K562 (cell line): ENCODE data around the gene DUSP10. TPM values are rescaled to one million over a fixed set of nuclear protein-coding genes. Genes with fewer than 3 reads are reported as not detected.

ENCODE experiments used
- ATAC-seq: fragments of 200-7000 bp; cut with Tn5 transposase; 3 replicates; pipeline ENCODE4 v1.9.1; 2020; ENCODE audit warnings: moderate library complexity
- BruUV-seq: library from RNA; stranded (reverse); fragments of 400-500 nt; replicated peaks from 2 replicates; lab custom pipeline; 2021; lab: Mats Ljungman, UMichigan
- CTCF ChIA-PET: fragments of 300-600 bp; formaldehyde crosslinking; extraction: SDS; loops from one replicate; lab custom pipeline; 2021; ENCODE audit warnings: low intra/inter-chr PET ratio; lab: Yijun Ruan, JAX
- POLR2A ChIA-PET: fragments of 300-600, 350-650 bp; sonication (Branson Sonifier 250); formaldehyde crosslinking; extraction: SDS; loops from one replicate; lab custom pipeline; 2021; ENCODE audit warnings: antibody characterized with exemption, inconsistent platforms; lab: Yijun Ruan, JAX
- DNase-seq, 4 experiments: peaks; one replicate each; pipeline versions ENCODE4 v3.0.0 to v3.0.0-alpha.2; 2011 to 2018; ENCODE audit warnings: low spot score in 3 of 4, mixed read lengths in 3 of 4; ENCODE audit errors: extremely low read depth in 1 of 4
- FAIRE-seq: peaks from 2 replicates; lab custom pipeline; 2011; peaks lifted over from hg19 to GRCh38; lab: Jason Lieb, UNC
- H2AFZ ChIP-seq: 2 replicates; pipeline ENCODE4 v1.6.0; 2011; ENCODE audit warnings: low read depth, low read length, control low read depth, inconsistent platforms
- H3K27ac ChIP-seq: fragments of 200-600 bp; 3 replicates; pipeline ENCODE4 v1.8.0; 2011; ENCODE audit warnings: low read depth, mild to moderate bottlenecking, control low read depth, inconsistent platforms, low read length, moderate library complexity, mixed read lengths; ENCODE audit errors: extremely low read depth
- H3K27me3 ChIP-seq, 2 experiments: fragments of 300-600 bp in 1 of 2; 2 replicates in 1 of 2; 3 replicates in 1 of 2; pipeline versions ENCODE4 v1.6.0 to v1.8.0; 2011; ENCODE audit warnings: inconsistent platforms in 2 of 2, low read length in 2 of 2, mild to moderate bottlenecking in 1 of 2, mixed read lengths in 1 of 2, moderate library complexity in 1 of 2; ENCODE audit not compliant: control insufficient read depth in 2 of 2, insufficient read depth in 2 of 2
- H3K36me3 ChIP-seq: fragments of 300-600 bp; 3 replicates; pipeline ENCODE4 v1.8.0; 2011; ENCODE audit warnings: mild to moderate bottlenecking, low read length, inconsistent platforms; ENCODE audit not compliant: control insufficient read depth, insufficient read depth
- H3K4me1 ChIP-seq, 2 experiments: fragments of 200-600 bp in 1 of 2; replicated peaks in 1 of 2; 2 replicates in 1 of 2; 3 replicates in 1 of 2; pipeline versions ENCODE4 v1.5.1 to v1.8.0; 2011; ENCODE audit warnings: inconsistent platforms in 2 of 2, low read length in 2 of 2, mild to moderate bottlenecking in 1 of 2, mixed read lengths in 1 of 2, moderate library complexity in 1 of 2; ENCODE audit not compliant: control insufficient read depth in 2 of 2, insufficient read depth in 2 of 2
- H3K4me2 ChIP-seq: 2 replicates; pipeline ENCODE4 v1.6.1; 2011; ENCODE audit warnings: low read length, control low read depth, inconsistent platforms, mixed read lengths; ENCODE audit not compliant: insufficient read depth
- H3K4me3 ChIP-seq: fragments of 200-600 bp; sonication (generic), shearing (Covaris generic); 2 replicates; pipeline ENCODE4 v1.5.1; 2016; ENCODE audit warnings: control low read depth, inconsistent platforms
- H3K79me2 ChIP-seq: fragments of 200-600 bp; 3 replicates; pipeline ENCODE4 v1.8.0; 2011; ENCODE audit warnings: low read length, inconsistent platforms; ENCODE audit not compliant: control insufficient read depth, insufficient read depth
- H3K9ac ChIP-seq, 2 experiments: 2 replicates each; pipeline versions ENCODE4 v1.6.0 to v1.6.1; 2011; ENCODE audit warnings: low read depth in 2 of 2, low read length in 2 of 2, control low read depth in 1 of 2, inconsistent platforms in 1 of 2, mild to moderate bottlenecking in 1 of 2, mixed read lengths in 1 of 2; ENCODE audit not compliant: insufficient read depth in 1 of 2
- H3K9me1 ChIP-seq: one replicate; pipeline ENCODE4 v1.6.0; 2011; ENCODE audit warnings: inconsistent platforms, mild to moderate bottlenecking, low read length, moderate library complexity; ENCODE audit not compliant: control insufficient read depth, insufficient read depth
- H3K9me3 ChIP-seq: replicated peaks from 2 replicates; pipeline ENCODE4 v1.5.1; 2011; ENCODE audit warnings: low read depth, low read length, inconsistent platforms; ENCODE audit not compliant: control insufficient read depth, insufficient read depth
- H4K20me1 ChIP-seq: replicated peaks from 2 replicates; pipeline ENCODE4 v1.6.1; 2011; ENCODE audit warnings: low read length, inconsistent platforms, mixed read lengths; ENCODE audit not compliant: control insufficient read depth, insufficient read depth
- AFF4 ChIP-seq: sonication (generic); formaldehyde crosslinking; IDR thresholded peaks from 2 replicates; pipeline ENCODE4 v1.8.0; 2023; ENCODE audit warnings: mild to moderate bottlenecking, missing genetic modification reagents
- CBFA2T3 ChIP-seq: fragments of 450-650 bp; IDR thresholded peaks from 2 replicates; pipeline ENCODE4 v1.6.1; 2017
- PBX2 ChIP-seq, 2 experiments: IDR thresholded peaks in 1 of 2; conservative IDR thresholded peaks in 1 of 2; 2 replicates each; pipeline ENCODE4 v1.6.1; 2016; ENCODE audit warnings: low read depth in 2 of 2, mild to moderate bottlenecking in 1 of 2, missing compliant biosample characterization in 1 of 2, missing genetic modification characterization in 1 of 2, moderate library complexity in 1 of 2
- TSHZ1 ChIP-seq: fragments of 250-450 bp; sonication (Bioruptor Pico); IDR thresholded peaks from 2 replicates; pipeline ENCODE4 v1.4.0; 2020; ENCODE audit warnings: mild to moderate bottlenecking, moderate library complexity
- ZEB2 ChIP-seq: fragments of 450-650 bp; IDR thresholded peaks from 2 replicates; pipeline ENCODE4 v1.6.1; 2016
- ZNF23 ChIP-seq: fragments of 250-450 bp; sonication (Bioruptor Pico); IDR thresholded peaks from 2 replicates; pipeline ENCODE4 v1.4.0; 2020; ENCODE audit warnings: mild to moderate bottlenecking
- ZNF395 ChIP-seq: fragments of 200-800 bp; sonication (Bioruptor generic); IDR thresholded peaks from 2 replicates; pipeline ENCODE4 v1.6.1; 2017; ENCODE audit warnings: missing genetic modification characterization, missing compliant biosample characterization
- ZNF717 ChIP-seq: fragments of 250-450 bp; sonication (Bioruptor Pico); IDR thresholded peaks from 2 replicates; pipeline ENCODE4 v1.5.0; 2021
- WGBS: fragments of 100-300 bp; shearing (Covaris generic); methylation state at CpG from one replicate; pipeline ENCODE4 v1.1.6; 2016; ENCODE audit warnings: low coverage, mixed read lengths; ENCODE audit not compliant: insufficient coverage; ENCODE audit errors: missing lambda C conversion rate; 5-methylcytosine and 5-hydroxymethylcytosine counted together
- in situ Hi-C: fragments of 300-500 bp; cut with MboI; formaldehyde crosslinking; loops from 4 replicates; pipeline ENCODE4 v1.15.0; 2018; ENCODE audit warnings: inconsistent platforms, mixed read lengths
- intact Hi-C: fragments of 100-400 bp; cut with micrococcal nuclease; formaldehyde crosslinking; loops from 2 replicates; pipeline ENCODE4 v1.14.2; 2022
- polyA plus RNA-seq, 8 experiments: library from polyadenylated mRNA; depleted of rRNA in 4 of 8; stranded (reverse) in 5 of 8; unstranded in 3 of 8; fragments of >200 nt; fragmentation: Nextera tagmentation in 2 of 8; fragmentation: Illumina TruSeq in 1 of 8; extraction: Ambion mirVana in 2 of 8; extraction: Trizol in 1 of 8; gene quantifications; 2 replicates each; pipeline versions ENCODE4 v1.2.1 to v1.2.3, GENCODE V29; 2011 to 2014; ENCODE audit warnings: inconsistent platforms in 1 of 8, missing spikeins in 1 of 8
- total RNA-seq, 7 experiments: library from RNA; depleted of rRNA in 6 of 7; stranded (reverse); fragments of >200 nt in 6 of 7; fragmentation: Illumina TruSeq in 2 of 7; extraction: Trizol in 2 of 7; gene quantifications; 2 replicates each; pipeline versions ENCODE4 v1.2.1 to v1.2.3, GENCODE V29; 2011 to 2021; ENCODE audit warnings: low replicate concordance in 1 of 7

DUSP10 gene
- total and polyA plus RNA-seq, 9 of the 15 experiments (the other 6 are each of a cell fraction or from before 2014, with no cell fraction given), result 1.7 to 8.3 (median 6.1) TPM

GRCh38 chr1:221708076-221708571, 33.8 kb downstream of the DUSP10 start:
- DNase-seq, result peak; percentile 51 to 90 (median 71)
- intact Hi-C loops, result loop anchor here (1.0 to 2.0 kb wide), 2 partner anchors 15 to 35 kb away; partner anchors contain the start of gene DUSP10
- Histone ChIP-seq H4K20me1 (no peaks in the 10 kb centered on the region), H2AFZ (peak overlapping the region; percentile 79), H3K9me1 (no peaks in the 10 kb centered on the region), H3K27me3 (no peaks in the 10 kb centered on the region), H3K4me1 (peaks cover 10 to 59% of the 10 kb centered on the region in 2 experiments), H3K4me2 (peak overlapping the region; percentile 29), H3K4me3 (no peak overlapping the region), H3K79me2 (peaks cover 20% of the 10 kb centered on the region), H3K9me3 (no peaks in the 10 kb centered on the region), H3K36me3 (peaks cover 21% of the 10 kb centered on the region), H3K9ac (peak overlapping the region in 1 of 2 experiments; percentile 59; a peak in 2 of 4 replicates), H3K27ac (peak overlapping the region; percentile 86)
- CTCF ChIA-PET, result no interaction called here
- in situ Hi-C loops, result no loop called here
- 0% methylated on average over 5 of the region's 5 CpGs for WGBS
- no TSS peak for BruUV-seq
- POLR2A ChIA-PET, result interaction anchor here (0.9 to 1.3 kb wide), 2 partner anchors 10 to 34 kb away, joined by 4 read pairs; partner anchors contain the start of gene DUSP10
- peak; percentile 92 for FAIRE-seq
- peak; percentile 83 for ATAC-seq
- no peak for TF ChIP-seq PBX2 (CRISPR knock-in tag; IDR thresholded peaks at IDR 0.05; ENCODE audit: low read depth)
- TF ChIP-seq PBX2 (tag; conservative IDR thresholded peaks at IDR 0.05; ENCODE audit: low read depth), result peak; percentile 92
- TF ChIP-seq ZEB2, result peak; percentile 73; the same call in 1 of the 2 replicates
- TF ChIP-seq CBFA2T3, result peak; percentile 89
- TF ChIP-seq ZNF23 (CRISPR knock-in tag), result no peak
- 0 out of 2 replicates have a peak, but pooled peaks have one; percentile 62 for TF ChIP-seq AFF4
- TF ChIP-seq TSHZ1 (CRISPR knock-in tag), result no peak
- TF ChIP-seq ZNF717 (CRISPR knock-in tag), result no peak
- peak; percentile 85; the same call in 1 of the 2 replicates for TF ChIP-seq ZNF395
